ENCODE measurements around the gene COPS6.
A peak's percentile ranks its signal among the peaks of the same experiment; 100 is the strongest.

The COPS6 gene

GRCh38 chr7:100079024-100079560 lies 9.7 kb upstream of the COPS6 start:
- DNase-seq (ENCODE audit: low spot score): no peak

- no peak for DNase-seq (ENCODE audit: low spot score)
Measured at GRCh38 chr7:100080907-100081534, 7.7 kb upstream of the COPS6 start.

- peak; percentile 87 for DNase-seq (ENCODE audit: low spot score)
Measured at GRCh38 chr7:100081535-100082102, 7.2 kb upstream of the COPS6 start, which contains the start of gene ZNF3. TSS of gene ZNF3 (minus strand) at chr7:100081723. CDS start at chr7:100077357, 4,366 bp downstream.

- no peak for DNase-seq (ENCODE audit: low spot score)
Measured at GRCh38 chr7:100082978-100083377, 5.8 kb upstream of the COPS6 start.

- DNase-seq (ENCODE audit: low spot score): no peak
Measured at GRCh38 chr7:100085515-100085914, 3.3 kb upstream of the COPS6 start.

- DNase-seq (ENCODE audit: low spot score): no peak
Measured at GRCh38 chr7:100087055-100087750, 1.6 kb upstream of the COPS6 start.

- no peak for DNase-seq (ENCODE audit: low spot score)
Measured at GRCh38 chr7:100088095-100088620, 611 bp upstream of the COPS6 start.

DNA sequence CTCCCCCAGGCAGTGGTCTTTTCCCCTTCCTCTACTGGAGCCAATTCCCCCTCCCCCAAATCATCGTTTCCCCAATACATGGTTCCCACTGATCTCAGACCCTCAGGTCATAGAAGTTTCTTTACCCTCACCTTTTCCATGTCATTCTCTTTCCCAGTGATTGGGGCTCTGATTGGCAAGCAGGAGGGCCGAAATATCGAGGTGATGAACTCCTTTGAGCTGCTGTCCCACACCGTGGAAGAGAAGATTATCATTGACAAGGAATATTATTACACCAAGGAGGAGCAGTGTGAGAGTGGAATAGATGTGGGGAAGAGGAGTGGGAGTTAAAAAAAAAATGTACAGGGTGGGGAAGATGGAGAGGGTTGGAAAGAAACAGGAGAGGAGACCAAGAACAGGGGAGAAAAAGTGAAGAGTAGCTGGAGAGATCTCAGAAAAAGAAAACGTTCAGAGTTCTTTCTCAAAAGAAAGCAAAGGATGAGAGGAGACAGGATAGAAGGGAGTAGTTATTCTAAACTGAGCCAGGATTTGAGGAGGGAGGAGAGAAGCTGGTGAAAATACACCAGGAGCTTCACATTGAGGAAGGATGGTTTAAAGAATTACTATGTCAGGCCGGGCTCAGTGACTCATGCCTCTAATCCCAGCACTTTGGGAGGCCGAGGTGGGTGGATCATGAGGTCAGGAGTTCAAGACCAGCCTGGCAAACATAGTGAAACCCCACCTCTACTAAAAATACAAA lies 858 bp downstream of the COPS6 start:
- DNase-seq (ENCODE audit: low spot score): no peak

- no peak for DNase-seq (ENCODE audit: low spot score)
Measured at GRCh38 chr7:100090527-100091410, 2.0 kb downstream of the COPS6 start.

- DNase-seq (ENCODE audit: low spot score): no peak
Measured at GRCh38 chr7:100091411-100092181, 2.8 kb downstream of the COPS6 start.

- DNase-seq (ENCODE audit: low spot score): no peak
Measured at GRCh38 chr7:100093054-100093453, 4.3 kb downstream of the COPS6 start.

DNA sequence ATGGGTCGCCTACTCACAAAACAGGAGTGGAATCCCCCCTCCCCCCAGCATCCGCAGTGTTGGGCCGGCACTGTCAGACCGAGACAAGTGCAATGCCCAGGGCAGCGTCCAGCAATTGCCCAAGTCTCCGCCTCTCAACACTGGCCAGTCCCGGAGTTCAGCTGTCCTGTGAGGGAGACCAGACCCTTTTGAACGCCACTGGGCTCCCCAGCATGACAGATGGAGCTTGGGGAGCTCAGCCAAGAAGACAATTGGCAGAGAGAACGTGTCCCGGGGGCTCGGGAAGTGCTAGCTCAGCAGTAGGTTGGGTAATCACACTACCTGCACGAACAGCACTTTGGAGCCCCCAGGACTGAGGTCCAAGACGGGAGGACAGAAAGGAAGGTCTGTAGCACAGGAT lies 4.7 kb downstream of the COPS6 start:
- no peak for DNase-seq (ENCODE audit: low spot score)

DNA sequence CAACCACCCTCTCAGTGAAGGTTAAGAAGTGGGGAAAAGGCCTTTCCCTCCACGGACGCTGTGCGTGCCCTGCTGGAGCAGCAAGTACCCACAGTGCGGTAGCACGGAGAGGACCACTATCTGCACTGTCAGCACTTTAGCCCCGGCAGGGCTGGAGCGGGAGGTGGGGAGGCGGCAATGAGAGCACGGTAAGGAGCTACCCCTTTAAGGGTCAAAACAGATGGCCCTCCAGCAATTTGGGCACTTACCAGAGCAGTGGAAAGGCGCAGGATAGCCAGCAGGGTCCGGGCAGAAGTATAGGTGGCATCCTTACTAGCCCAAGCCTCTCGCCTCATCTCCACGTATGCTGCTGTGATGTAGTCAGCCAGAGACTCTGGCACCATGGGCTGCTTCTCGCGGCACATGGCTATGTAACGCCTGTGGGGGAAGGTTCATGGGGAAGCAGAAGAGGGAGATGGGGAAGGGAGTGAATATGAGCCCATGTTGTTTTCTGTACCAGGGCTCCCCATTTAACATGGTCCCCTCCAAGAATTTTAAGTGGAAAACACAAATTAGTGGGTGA lies 5.2 kb downstream of the COPS6 start:
- DNase-seq (ENCODE audit: low spot score): no peak

DNA sequence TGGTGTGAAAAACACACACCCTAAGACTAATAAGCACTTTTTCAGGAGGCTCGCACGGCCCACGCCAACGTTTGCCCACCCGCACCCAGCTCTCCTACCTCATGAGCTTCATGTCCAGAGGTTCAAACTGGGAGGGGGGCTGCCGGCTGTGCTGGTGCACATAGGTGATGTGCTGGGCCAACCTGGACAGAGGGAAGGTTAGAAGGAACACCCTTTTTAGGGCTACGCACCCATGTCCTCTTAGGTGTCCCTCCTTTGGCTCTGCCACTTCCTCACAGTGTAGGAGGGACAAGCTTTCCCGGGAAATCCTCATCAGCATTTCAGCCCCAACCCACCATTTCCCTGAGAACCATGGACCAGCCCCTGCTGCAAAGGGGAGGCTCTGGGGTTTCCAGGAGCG lies 6.5 kb downstream of the COPS6 start:
- no peak for DNase-seq (ENCODE audit: low spot score)

GRCh38 chr7:100095704-100096103 lies 6.9 kb downstream of the COPS6 start:
- DNase-seq (ENCODE audit: low spot score): no peak

DNA sequence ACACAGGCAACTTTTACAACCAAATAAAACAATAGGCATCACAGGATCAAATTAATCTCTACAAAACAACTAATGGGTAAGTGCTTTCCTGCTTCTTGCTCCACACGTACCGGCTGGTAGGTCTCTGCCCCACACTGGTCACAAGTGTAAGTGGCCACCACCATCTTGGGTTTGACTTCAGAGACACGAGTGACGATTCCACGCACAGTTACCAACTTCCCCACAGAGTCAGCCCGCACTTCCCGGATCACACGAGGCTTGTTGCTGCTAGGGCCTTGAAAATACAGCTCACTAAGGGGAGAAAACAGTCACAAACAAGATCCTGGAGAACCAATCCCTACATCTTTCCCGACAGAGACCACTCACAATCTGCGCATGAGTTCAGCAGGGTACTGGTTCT lies 10.1 kb downstream of the COPS6 start:
- no peak for DNase-seq (ENCODE audit: low spot score)

DNA sequence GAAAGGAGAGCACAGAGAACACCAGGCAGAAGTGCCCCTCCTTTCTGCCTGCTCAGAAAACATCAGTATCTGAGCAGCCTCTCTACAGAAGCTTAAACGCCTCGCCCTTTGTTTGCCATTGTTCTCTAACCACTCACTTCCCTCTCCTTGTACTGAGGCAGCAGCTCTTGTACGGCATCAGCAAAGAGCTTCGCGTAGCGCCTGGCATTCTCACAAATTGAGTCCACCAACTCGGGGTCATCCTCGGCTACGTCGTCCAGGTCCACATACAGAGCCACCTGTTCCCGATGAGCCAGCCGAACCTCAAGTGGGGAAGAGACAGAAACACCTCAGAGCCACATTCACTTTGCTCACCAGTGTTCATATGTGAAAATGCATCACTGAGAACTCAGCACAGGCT lies 10.7 kb downstream of the COPS6 start:
- no peak for DNase-seq (ENCODE audit: low spot score)

DNA sequence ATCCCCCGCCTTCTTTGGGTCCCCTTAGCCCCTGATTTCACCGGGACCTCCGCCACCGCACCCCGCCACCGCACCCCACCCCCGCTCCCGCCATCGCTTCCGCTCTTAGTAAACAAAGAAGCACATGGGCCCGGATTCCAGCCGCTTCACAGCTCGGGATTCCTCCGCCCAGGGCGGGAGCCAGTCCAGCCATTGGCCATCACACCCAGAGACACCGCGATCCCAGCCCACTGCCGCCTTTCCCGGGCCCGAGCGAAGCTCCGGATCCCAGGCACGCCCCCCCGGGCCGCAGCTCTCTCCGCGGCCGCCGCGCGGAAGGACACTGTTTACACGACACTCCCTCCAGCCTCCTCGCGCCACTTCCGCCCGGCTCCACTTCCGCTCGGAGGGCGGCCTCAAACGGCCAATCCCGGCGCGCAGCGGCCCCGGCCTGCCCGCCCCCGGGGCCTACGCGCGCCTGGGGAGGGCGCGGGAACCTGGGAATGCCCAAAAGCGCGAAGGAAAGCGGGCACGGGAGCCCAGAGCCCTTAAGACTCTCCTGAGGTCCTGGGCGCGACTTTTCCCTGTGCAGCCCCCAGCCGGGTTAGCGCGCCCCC lies 11.7 kb downstream of the COPS6 start:
- DNase-seq (ENCODE audit: low spot score): peak; percentile 97

- DNase-seq (ENCODE audit: low spot score): peak; percentile 98
Measured at GRCh38 chr7:100101016-100101862, 12.5 kb downstream of the COPS6 start, which contains the start of the genes AP4M1 and MCM7. TSS of gene AP4M1 (plus strand) at chr7:100101643. CDS start at chr7:100101715, 72 bp downstream. TSS of gene MCM7 (minus strand) at chr7:100101397. CDS start at chr7:100101294, 103 bp downstream.
